SK-N-MC (cell line): ENCODE measurements around the gene SFXN5.

Experiments
- EZH2 ChIP-seq: fragments of 200-600 bp; sonication (generic); IDR thresholded peaks from one replicate; pipeline ENCODE4 v1.6.1; 2017; ENCODE audit warnings: antibody characterized with exemption
- FOXP2 ChIP-seq: optimal IDR thresholded peaks from 2 replicates; pipeline ENCODE3; 2011; ENCODE audit warnings: mild to moderate bottlenecking, moderate library complexity; ENCODE audit not compliant: insufficient read depth; ENCODE audit errors: extremely low read length, control extremely low read depth
- POLR2AphosphoS5 ChIP-seq: IDR thresholded peaks from 2 replicates; pipeline ENCODE4 v1.6.1; 2012; ENCODE audit warnings: mild to moderate bottlenecking, low read depth, low read length, borderline replicate concordance

DNA sequence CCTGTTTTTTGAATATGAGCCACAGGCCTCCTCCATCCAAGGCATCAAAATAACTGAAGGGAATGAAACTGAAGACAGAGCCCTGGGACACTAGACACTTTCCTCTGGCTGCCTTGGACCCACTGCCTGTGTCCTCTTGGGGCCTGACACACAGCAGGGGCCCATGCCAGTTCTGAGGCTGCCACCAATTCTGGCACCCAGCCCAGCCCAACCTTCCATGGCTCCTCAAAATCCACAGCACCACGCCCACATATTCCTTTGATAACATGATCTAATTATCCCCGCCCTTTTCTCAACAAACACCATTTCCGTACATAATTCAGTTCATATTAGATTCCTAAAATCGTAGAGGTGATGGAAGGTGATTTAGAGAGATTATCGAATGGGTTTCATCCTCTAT lies 90.0 kb downstream of the SFXN5 start:
- TF ChIP-seq EZH2 (no peak), POLR2AphosphoS5 (no peak), FOXP2 (no peak)
